ENCODE measurements around the gene SMARCD2.

Gene SMARCD2

GRCh38 chr17:63786971-63787711, 55.3 kb downstream of the SMARCD2 start:
- H3K4me3 ChIP-seq (ENCODE audit: low read depth, low read length), result no peak overlapping the region
- TF ChIP-seq, protein P1, sequence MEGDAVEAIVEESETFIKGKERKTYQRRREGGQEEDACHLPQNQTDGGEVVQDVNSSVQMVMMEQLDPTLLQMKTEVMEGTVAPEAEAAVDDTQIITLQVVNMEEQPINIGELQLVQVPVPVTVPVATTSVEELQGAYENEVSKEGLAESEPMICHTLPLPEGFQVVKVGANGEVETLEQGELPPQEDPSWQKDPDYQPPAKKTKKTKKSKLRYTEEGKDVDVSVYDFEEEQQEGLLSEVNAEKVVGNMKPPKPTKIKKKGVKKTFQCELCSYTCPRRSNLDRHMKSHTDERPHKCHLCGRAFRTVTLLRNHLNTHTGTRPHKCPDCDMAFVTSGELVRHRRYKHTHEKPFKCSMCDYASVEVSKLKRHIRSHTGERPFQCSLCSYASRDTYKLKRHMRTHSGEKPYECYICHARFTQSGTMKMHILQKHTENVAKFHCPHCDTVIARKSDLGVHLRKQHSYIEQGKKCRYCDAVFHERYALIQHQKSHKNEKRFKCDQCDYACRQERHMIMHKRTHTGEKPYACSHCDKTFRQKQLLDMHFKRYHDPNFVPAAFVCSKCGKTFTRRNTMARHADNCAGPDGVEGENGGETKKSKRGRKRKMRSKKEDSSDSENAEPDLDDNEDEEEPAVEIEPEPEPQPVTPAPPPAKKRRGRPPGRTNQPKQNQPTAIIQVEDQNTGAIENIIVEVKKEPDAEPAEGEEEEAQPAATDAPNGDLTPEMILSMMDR (IDR thresholded peaks at IDR 0.05; ENCODE audit: control insufficient read depth, extremely low read depth, insufficient read depth), result no peak
- no peak for DNase-seq (ENCODE audit: low read depth)

GRCh38 chr17:63786117-63786516, 56.4 kb downstream of the SMARCD2 start:
- TF ChIP-seq, protein P1 (IDR thresholded peaks at IDR 0.05; ENCODE audit: control insufficient read depth, extremely low read depth, insufficient read depth), result no peak
- DNase-seq (ENCODE audit: low read depth), result no peak
- no peak overlapping the region for H3K4me3 ChIP-seq (ENCODE audit: low read depth, low read length)

DNA sequence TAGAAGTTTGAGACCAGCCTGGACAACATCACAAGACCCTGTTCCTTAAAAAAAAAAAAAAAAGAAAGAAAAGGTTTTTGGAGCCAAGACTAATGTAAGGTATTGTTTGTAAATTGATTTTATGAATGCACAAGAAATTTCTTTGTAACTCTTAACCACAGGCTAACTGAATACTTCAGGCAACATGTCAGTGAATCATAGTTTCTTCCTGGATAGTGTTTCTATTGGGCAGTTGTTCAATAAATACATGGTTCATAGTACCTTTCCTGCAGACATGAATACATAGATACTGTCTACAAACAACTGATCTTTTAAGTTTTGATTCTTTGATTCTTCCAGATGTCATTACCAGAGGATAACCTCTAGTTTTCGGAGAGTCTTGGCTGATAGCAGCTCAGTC, 56.9 kb downstream of the SMARCD2 start:
- DNase-seq (ENCODE audit: low read depth), result no peak
- H3K4me3 ChIP-seq (ENCODE audit: low read depth, low read length), result no peak overlapping the region
- TF ChIP-seq, protein P1 (IDR thresholded peaks at IDR 0.05; ENCODE audit: control insufficient read depth, extremely low read depth, insufficient read depth), result no peak

DNA sequence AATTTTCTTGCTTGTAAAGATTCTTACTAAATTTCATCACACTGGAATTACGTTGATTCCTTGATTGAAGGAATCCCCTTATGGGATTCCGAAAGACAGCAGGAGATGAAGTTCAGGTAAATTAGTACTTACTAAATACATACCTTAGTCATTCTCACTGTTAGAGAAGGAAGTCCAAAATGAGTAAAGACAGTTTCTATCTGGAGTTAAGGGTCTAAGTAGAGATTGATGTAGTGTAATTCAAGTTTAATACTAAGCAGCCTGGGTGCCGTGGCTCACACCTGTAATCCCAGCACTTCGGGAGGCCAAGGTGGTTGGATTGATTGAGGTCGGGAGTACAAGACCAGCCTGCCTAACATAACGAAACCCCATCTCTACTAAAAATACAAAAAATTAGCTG, 59.0 kb downstream of the SMARCD2 start:
- no peak for DNase-seq (ENCODE audit: low read depth)
- H3K4me3 ChIP-seq (ENCODE audit: low read depth, low read length), result no peak overlapping the region
- TF ChIP-seq, protein P1 (IDR thresholded peaks at IDR 0.05; ENCODE audit: control insufficient read depth, extremely low read depth, insufficient read depth), result no peak

Data from LNCaP clone FGC (cell line).